GM11168 (cell line): ENCODE data around the gene EIF4B.
"Not testable (repeated sequence)": the region's sequence is repeated elsewhere in the genome, so short reads cannot be mapped to it uniquely, and the experiment has no call there.

ENCODE experiments used
- in situ Hi-C: fragments of 300-500 bp; cut with MboI; formaldehyde crosslinking; loops from one replicate; pipeline ENCODE4 v1.12.0; 2022; ENCODE audit warnings: low sequenced_read_pairs; ENCODE audit not compliant: unreplicated experiment

EIF4B gene

GRCh38 chr12:52992699-52993557 lies 13.3 kb upstream of the EIF4B start:
- in situ Hi-C loops, result loop anchor here (25.0 kb wide), 1 partner anchor 406 kb away; no protein-coding TSS in a partner anchor

- in situ Hi-C loops, result loop anchor here (25.0 kb wide), 1 partner anchor 406 kb away; no protein-coding TSS in a partner anchor
These were observed 12.7 kb upstream of the EIF4B start for GRCh38 chr12:52993558-52993869.

GRCh38 chr12:53004178-53004577 lies 2.1 kb upstream of the EIF4B start:
- in situ Hi-C loops, result no loop called here

GRCh38 chr12:53004582-53004981 lies 1.7 kb upstream of the EIF4B start:
- in situ Hi-C loops, result no loop called here

- in situ Hi-C loops, result no loop called here
These were observed 856 bp upstream of the EIF4B start for GRCh38 chr12:53005215-53005985.

- in situ Hi-C loops, result no loop called here
These were observed 604 bp downstream of the EIF4B start for GRCh38 chr12:53006810-53007309.

GRCh38 chr12:53007343-53007742 lies 1.1 kb downstream of the EIF4B start:
- in situ Hi-C loops, result no loop called here

GRCh38 chr12:53008760-53009159 lies 2.5 kb downstream of the EIF4B start:
- in situ Hi-C loops, result not testable (repeated sequence)

GRCh38 chr12:53010955-53011354 lies 4.7 kb downstream of the EIF4B start:
- in situ Hi-C loops, result no loop called here

GRCh38 chr12:53011889-53012288 lies 5.6 kb downstream of the EIF4B start:
- in situ Hi-C loops, result no loop called here

- in situ Hi-C loops, result no loop called here
These were observed 6.7 kb downstream of the EIF4B start for GRCh38 chr12:53012928-53013327.

GRCh38 chr12:53014709-53015108 lies 8.5 kb downstream of the EIF4B start:
- in situ Hi-C loops, result no loop called here

- in situ Hi-C loops, result no loop called here
These were observed 19.0 kb downstream of the EIF4B start for GRCh38 chr12:53025250-53025649.

- in situ Hi-C loops, result not testable (repeated sequence)
These were observed 20.8 kb downstream of the EIF4B start for GRCh38 chr12:53027014-53027413.

- in situ Hi-C loops, result no loop called here
These were observed 25.4 kb downstream of the EIF4B start for GRCh38 chr12:53031616-53032015.

GRCh38 chr12:53033832-53034231 lies 27.6 kb downstream of the EIF4B start:
- in situ Hi-C loops, result not testable (repeated sequence)

- in situ Hi-C loops, result no loop called here
These were observed 28.2 kb downstream of the EIF4B start for GRCh38 chr12:53034459-53034858.

GRCh38 chr12:53036802-53037201 lies 30.5 kb downstream of the EIF4B start:
- in situ Hi-C loops, result no loop called here

- in situ Hi-C loops, result no loop called here
These were observed 33.6 kb downstream of the EIF4B start for GRCh38 chr12:53039851-53040250.

GRCh38 chr12:53042607-53043454 lies 36.6 kb downstream of the EIF4B start:
- in situ Hi-C loops, result no loop called here
